Ovary (tissue), 10 donors: ENCODE data around the gene KLHL12. TPM values are rescaled to one million over a fixed set of nuclear protein-coding genes. Genes with fewer than 3 reads are reported as not detected.

Experiments
- DNase-seq, 5 donors: peaks; one replicate each; pipeline ENCODE4 v3.0.0-alpha.2; 2019 to 2020
- H3K27ac ChIP-seq, 2 donors: fragments of 200-600 bp; one replicate each; pipeline versions ENCODE4 v1.5.1 to v1.8.0; 2019 to 2022
- H3K27me3 ChIP-seq: fragments of 200-600 bp; one replicate; pipeline ENCODE4 v1.8.0; 2022
- H3K36me3 ChIP-seq: fragments of 200-600 bp; sonication (generic); one replicate; pipeline ENCODE4 v1.5.1; 2019
- H3K4me1 ChIP-seq: one replicate; pipeline ENCODE4 v1.8.1; 2013; ENCODE audit warnings: mild to moderate bottlenecking, moderate library complexity; ENCODE audit not compliant: insufficient read depth
- H3K4me3 ChIP-seq: fragments of 200-600 bp; sonication (generic); one replicate; pipeline ENCODE4 v1.5.1; 2017
- H3K9me3 ChIP-seq, 2 donors: fragments of 200-600 bp in 1 of 2; sonication (generic) in 1 of 2; one replicate each; pipeline versions ENCODE4 v1.5.1 to v1.8.1; 2013 to 2019; ENCODE audit warnings: mild to moderate bottlenecking in 1 of 2, moderate library complexity in 1 of 2
- CTCF ChIP-seq, 3 donors: fragments of 450-650 bp in 2 of 3; fragments of 200-600 bp in 1 of 3; IDR thresholded peaks; one replicate each; pipeline versions ENCODE4 v1.5.1 to v1.8.0; 2016 to 2022; ENCODE audit warnings: antibody characterized with exemption in 3 of 3, mild to moderate bottlenecking in 1 of 3
- EP300 ChIP-seq: sonication (generic); formaldehyde crosslinking; IDR thresholded peaks from one replicate; pipeline ENCODE4 v1.6.1; 2017; ENCODE audit warnings: antibody characterized with exemption
- POLR2A ChIP-seq: fragments of 450-650 bp; IDR thresholded peaks from one replicate; pipeline ENCODE4 v1.6.1; 2017; ENCODE audit warnings: antibody characterized with exemption, mild to moderate bottlenecking, moderate library complexity
- WGBS, 3 donors: extraction: QIAGEN DNeasy Blood & Tissue Kit in 1 of 3; methylation state at CpG; one replicate each; pipeline versions ENCODE4 v1.1.5 to v1.1.7; 2013 to 2017; 5-methylcytosine and 5-hydroxymethylcytosine counted together
- intact Hi-C, 4 donors: fragments of 100-400 bp; cut with DNase I; formaldehyde crosslinking; loops; one replicate each; pipeline versions ENCODE4 v1.11.0 to v1.15.1; 2022 to 2023
- long read RNA-seq, 3 donors: library from polyadenylated mRNA in 2 of 3; unstranded in 2 of 3; transcript quantifications; one replicate each; pipeline ENCODE4 v2.0.0 and lab custom pipeline, GENCODE V29; 2021 to 2026
- polyA plus RNA-seq, 2 donors: library from polyadenylated mRNA; stranded (reverse); fragments of 200-250 nt in 1 of 2; fragments of 350-450 nt in 1 of 2; fragmentation: Illumina TruSeq in 1 of 2; extraction: RNeasy Lipid Tissue Mini Kit (QIAGEN cat#74804) in 1 of 2; gene quantifications; one replicate each; pipeline ENCODE4 v1.2.3, GENCODE V29; 2013 to 2014
- total RNA-seq, 7 donors: library from RNA; depleted of rRNA in 2 of 7; stranded (reverse); fragments of >200 nt in 2 of 7; fragmentation: NEBNext Ultra II Directional in 3 of 7; extraction: Animal tissue kit (Norgen Biotek cat#: 25700) in 3 of 7; gene quantifications; one replicate each; pipeline versions ENCODE4 v1.1.0 to v1.2.4, GENCODE V29; 2016 to 2023
- donor health status: DM: no; HTN: no; CAD: no; lungs with moderate emphysema.
- donor health status: DM: no; HTN: no; CAD: no.
- donor health status: Bipolar disorder and iron deficiency.
- donor health status: DM: yes; HTN: yes; CAD: no.
- donor health status: DM: no; HTN: no; CAD: no.
- donor health status: DM: yes; HTN: yes; CAD: no.

The KLHL12 gene
- total RNA-seq: 10 to 100 TPM; 11.2 to 29.7 (median 20.1) TPM
- 10 to 100 TPM; 13.5 to 25.4 TPM for polyA plus RNA-seq
- long read RNA-seq, donor 1, transcript KLHL12-203 (12 exons, 3,359 nt): major isoform, 45 of 56 reads
- long read RNA-seq, donor 1, partial matches to known transcripts: 6 of 56 reads
- long read RNA-seq, donor 1, other reads (novel, unspliced or antisense): 5 of 56 reads
- long read RNA-seq, donor 2, transcript KLHL12-203 (12 exons, 3,359 nt): major isoform, 20 of 223 reads
- long read RNA-seq, donor 2, partial matches to known transcripts: 142 of 223 reads
- long read RNA-seq, donor 2, other reads (novel, unspliced or antisense): 61 of 223 reads
- long read RNA-seq, donor 3, transcript KLHL12-203 (12 exons, 3,359 nt): major isoform, 37 of 46 reads
- long read RNA-seq, donor 3, partial matches to known transcripts: 4 of 46 reads
- long read RNA-seq, donor 3, other reads (novel, unspliced or antisense): 5 of 46 reads

GRCh38 chr1:202926581-202927491 lies at the start of gene KLHL12:
Gene KLHL12, minus strand, starts transcription at chr1:202927234. Its CDS starts 2,072 bp downstream, at chr1:202925162.
- peak within 1 kb of the TSS; percentile 84 to 85 for H3K27ac ChIP-seq
- intact Hi-C loops: no loop called here
- H3K4me1 ChIP-seq: no peaks in the 10 kb centered on the region
- TF ChIP-seq POLR2A: peak; percentile 94
- TF ChIP-seq EP300: peak; percentile 41
- TF ChIP-seq CTCF (IDR thresholded peaks at IDR 0.05): peak in 2 of 3 donors; percentile 66 to 70
- 1% methylated on average over 55 to 57 of the region's 57 CpGs for WGBS, 3 donors
- H3K9me3 ChIP-seq: no peaks in the 10 kb centered on the region
- DNase-seq: peak; percentile 97 to 98 (median 97)
- H3K4me3 ChIP-seq: peak within 1 kb of the TSS; percentile 89
- H3K36me3 ChIP-seq: no peaks in the 10 kb centered on the region
- H3K27me3 ChIP-seq: no peaks in the 10 kb centered on the region

- H3K27me3 ChIP-seq: no peaks in the 10 kb centered on the region
- H3K27ac ChIP-seq: no peak overlapping the region
- TF ChIP-seq EP300 (no peak), CTCF (IDR thresholded peaks at IDR 0.05) (no peak), POLR2A (no peak)
- H3K9me3 ChIP-seq: no peaks in the 10 kb centered on the region
- H3K4me1 ChIP-seq: no peaks in the 10 kb centered on the region
- H3K36me3 ChIP-seq: no peaks in the 10 kb centered on the region
- no peak overlapping the region for H3K4me3 ChIP-seq
- intact Hi-C loops: no loop called here
- DNase-seq: no peak
- WGBS, 3 donors: 49 to 55% (median 55%) methylated on average over 3 of the region's 3 CpGs
Measured at GRCh38 chr1:202976633-202977032, 49.6 kb upstream of the KLHL12 start.

GRCh38 chr1:202974856-202975255 lies 47.8 kb upstream of the KLHL12 start:
- H3K27ac ChIP-seq: no peak overlapping the region
- H3K27me3 ChIP-seq: no peaks in the 10 kb centered on the region
- no peaks in the 10 kb centered on the region for H3K9me3 ChIP-seq
- 76 to 85% (median 81%) methylated on average over 3 of the region's 3 CpGs for WGBS, 3 donors
- no peak overlapping the region for H3K4me3 ChIP-seq
- H3K36me3 ChIP-seq: no peaks in the 10 kb centered on the region
- no peaks in the 10 kb centered on the region for H3K4me1 ChIP-seq
- TF ChIP-seq EP300 (no peak), CTCF (IDR thresholded peaks at IDR 0.05) (no peak), POLR2A (no peak)
- intact Hi-C loops: no loop called here
- DNase-seq: no peak

- no peak for DNase-seq
- Histone ChIP-seq H3K9me3 (no peaks in the 10 kb centered on the region), H3K27me3 (no peaks in the 10 kb centered on the region), H3K4me3 (no peak overlapping the region), H3K36me3 (no peaks in the 10 kb centered on the region), H3K27ac (no peak overlapping the region), H3K4me1 (no peaks in the 10 kb centered on the region)
- WGBS, 3 donors: 66 to 67% (median 66%) methylated on average over 4 of the region's 4 CpGs
- TF ChIP-seq EP300: no peak
- no peak for TF ChIP-seq CTCF (IDR thresholded peaks at IDR 0.05)
- no peak for TF ChIP-seq POLR2A
- intact Hi-C loops: no loop called here
Measured at GRCh38 chr1:202972046-202972445, 45.0 kb upstream of the KLHL12 start.
